SK-N-MC (cell line): ENCODE results near the gene CRYGN.

Source experiments
- EZH2 ChIP-seq: fragments of 200-600 bp; sonication (generic); IDR thresholded peaks from one replicate; pipeline ENCODE4 v1.6.1; 2017; ENCODE audit warnings: antibody characterized with exemption
- POLR2AphosphoS5 ChIP-seq: IDR thresholded peaks from 2 replicates; pipeline ENCODE4 v1.6.1; 2012; ENCODE audit warnings: mild to moderate bottlenecking, low read depth, low read length, borderline replicate concordance

- TF ChIP-seq POLR2AphosphoS5 (no peak), EZH2 (no peak)
Observed at GRCh38 chr7:151435103-151435916, 4.6 kb downstream of the CRYGN start.
